ENCODE data around the gene PTPRU.

Gene PTPRU

DNA sequence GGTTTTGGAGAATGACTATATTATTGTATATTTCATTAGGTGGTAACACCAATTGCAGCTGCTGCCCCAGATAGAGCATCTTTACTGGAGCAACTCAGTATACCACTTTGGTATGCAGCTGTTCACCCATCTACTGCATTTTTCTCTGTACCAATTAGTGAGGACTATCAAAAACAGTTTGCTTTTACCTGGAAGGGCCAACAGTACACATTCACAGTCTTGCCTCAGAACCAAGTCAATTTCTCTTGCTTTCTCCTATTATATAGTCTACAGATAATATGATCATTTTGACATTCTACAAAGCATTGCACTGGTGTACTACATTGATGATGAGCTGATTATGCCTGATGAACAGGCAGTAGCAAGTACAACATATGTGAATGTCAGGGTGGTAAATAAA, 99.3 kb downstream of the PTPRU start:
- no peak for DNase-seq (ENCODE audit: low spot score)

DNA sequence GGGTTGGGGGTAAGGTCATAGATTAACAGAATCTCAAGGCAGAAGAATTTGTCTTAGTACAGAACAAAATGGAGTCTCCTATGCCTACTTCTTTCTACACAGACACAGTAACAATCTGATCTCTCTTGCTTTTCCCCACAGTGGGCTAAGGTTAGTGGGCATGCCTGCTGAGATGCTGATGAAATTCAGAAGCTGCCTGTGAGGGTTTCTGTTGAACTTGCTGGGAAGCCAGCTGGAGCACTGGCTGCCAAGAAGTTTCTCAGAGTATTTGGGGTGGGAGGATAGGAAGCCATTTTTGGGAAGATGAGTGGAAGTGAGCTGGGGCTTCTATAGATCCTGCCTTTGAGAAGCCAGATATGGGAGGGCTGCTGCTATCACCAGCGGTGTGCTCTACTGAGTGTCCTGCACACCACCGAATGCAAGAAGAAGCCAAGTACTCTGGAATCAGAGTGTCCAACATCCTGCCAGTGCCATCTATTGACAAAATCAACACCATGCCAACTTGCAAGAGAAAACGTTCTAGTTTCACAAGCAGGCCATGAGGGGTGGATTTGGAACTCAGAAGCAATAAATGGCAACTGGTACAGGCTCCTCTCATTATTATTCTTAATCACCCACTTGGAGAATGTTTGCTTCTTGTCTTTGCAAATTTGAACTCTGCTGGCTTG, 102.7 kb downstream of the PTPRU start:
- no peak for DNase-seq (ENCODE audit: low spot score)

DNA sequence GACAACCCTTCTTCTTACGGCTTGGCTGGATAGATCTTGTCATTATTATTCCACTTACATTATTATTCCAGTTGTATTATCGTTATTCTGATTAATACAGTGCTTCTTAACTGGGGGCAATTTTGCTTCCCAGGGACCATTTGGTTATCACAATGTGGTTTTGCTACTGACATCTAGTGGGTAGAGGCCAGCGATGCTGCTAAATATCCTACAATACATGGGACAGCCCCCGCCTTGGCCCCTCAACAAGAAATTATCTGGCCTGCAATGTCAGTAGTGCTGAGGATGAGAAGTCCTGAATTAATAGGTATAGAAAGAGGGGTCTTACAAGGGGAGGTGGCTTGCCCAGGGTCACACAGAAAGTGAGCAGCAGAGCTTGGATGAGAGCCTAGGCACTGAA, 105.6 kb downstream of the PTPRU start:
- no peak for DNase-seq (ENCODE audit: low spot score)

DNA sequence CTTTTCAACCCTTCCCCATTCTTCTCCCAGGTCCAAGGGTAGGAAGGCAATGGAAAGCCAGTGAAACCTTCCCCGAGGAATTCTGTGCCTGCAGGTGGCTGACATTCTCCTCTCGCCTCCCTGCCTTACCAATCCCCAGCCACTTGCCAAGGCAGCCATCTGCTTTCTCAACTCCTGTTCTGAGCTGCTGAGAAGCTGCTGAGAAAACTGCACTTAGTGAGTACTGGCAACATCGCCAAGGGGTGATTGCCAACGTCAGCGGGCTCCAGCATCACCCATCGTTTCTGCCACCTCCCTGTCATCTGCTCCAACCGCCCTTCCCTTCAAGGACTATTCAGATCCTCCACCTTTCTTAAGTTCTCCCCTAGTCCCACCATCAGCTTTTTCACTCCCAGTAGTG, 106.0 kb downstream of the PTPRU start:
- no peak for DNase-seq (ENCODE audit: low spot score)

DNA sequence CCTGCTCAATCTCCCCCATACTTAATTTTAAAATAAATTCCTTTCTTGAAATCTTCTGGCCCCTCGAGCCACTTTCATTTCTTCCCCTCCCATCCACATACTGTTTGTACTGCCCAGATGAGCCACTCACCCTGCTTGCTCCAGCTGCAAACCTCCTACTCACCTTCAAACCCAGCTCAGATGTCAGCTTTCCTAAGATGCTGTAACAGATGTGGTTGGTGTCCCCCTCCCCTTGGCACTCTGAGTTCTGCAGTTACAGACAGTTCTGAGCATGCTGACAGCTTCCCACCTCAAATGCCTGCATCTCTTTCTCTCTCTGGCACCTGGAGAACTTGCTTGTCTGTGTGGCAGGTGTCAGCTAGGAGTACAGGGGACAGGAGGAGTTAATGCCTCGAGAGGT, 106.7 kb downstream of the PTPRU start:
- no peak for DNase-seq (ENCODE audit: low spot score)

DNA sequence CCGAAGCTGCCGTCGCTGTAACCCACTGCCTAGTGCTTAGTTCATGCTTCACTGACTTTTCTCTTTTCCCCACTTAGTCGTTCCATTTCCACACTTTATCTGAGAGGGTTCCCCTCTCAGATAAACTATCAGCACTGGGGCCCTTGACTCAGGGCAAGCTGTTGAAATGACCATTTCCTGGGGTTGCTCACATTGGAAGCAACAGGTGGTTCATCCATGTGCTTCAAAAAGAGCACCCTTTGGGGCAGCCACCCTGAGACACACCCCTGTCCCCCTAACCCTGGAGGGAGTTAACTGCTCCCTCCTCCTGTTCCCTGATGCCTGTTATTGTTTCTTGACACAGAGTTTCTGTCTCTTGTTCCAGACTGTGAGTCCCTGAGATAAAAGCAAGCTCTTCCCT, 107.2 kb downstream of the PTPRU start:
- no peak for DNase-seq (ENCODE audit: low spot score)

DNA sequence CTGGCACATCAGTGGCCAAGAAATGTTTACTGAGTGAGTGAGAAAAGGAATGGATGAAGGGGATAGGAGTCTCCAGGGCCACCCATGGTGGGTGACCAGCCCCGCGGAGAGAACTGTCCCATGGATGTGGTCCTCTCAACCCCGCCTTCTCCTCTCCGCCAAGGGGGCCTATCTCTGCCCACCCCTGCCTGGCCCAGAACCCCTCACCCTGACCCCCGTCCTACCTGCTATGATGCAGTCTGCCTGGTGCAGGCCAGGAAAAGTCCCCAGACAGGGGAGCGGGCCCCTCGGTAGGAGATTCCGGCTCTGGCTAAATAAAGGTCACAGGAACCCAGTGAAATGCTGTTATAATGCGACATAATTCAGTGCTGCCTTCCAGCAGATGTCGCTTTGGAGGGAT, 107.6 kb downstream of the PTPRU start:
- DNase-seq (ENCODE audit: low spot score): no peak

DNA sequence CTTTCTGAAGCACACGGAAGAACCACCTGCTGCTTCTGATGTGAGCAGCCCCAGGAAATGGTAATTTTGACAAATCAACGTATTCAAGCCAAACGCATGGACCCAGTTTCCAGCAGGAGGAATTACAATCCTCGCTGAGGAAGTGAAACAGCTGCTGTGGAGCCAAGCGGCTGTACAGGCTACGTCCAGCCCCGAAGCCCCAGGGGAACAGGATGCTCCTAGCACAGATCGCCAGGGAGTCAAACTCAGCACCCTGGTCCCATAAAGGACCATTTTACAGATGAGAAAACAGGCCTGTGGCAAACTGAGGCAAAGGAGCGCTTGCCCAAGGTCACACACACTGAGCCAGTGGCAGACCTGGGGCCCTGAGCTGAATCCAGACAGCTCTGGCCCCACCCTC, 108.0 kb downstream of the PTPRU start:
- no peak for DNase-seq (ENCODE audit: low spot score)

DNA sequence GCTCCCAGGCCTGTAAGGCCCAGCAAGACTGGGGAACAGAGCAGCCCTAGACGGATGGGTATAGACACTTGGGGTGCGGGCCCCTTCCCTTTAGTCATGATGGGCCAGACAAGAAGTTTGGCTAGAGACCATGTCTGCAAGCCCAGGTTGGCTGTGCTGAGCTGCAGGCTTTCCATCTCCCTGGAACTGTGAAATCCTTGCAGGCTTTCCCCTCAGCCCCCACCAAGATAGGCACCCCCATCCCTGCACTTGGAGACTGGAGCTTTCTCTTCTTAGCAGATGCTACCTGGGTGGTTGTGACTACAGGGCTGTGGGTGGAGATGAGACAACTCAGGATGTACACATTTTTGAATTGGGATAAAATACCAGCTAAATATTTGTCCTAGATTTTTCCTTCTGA, 110.3 kb downstream of the PTPRU start:
- DNase-seq (ENCODE audit: low spot score): no peak

DNA sequence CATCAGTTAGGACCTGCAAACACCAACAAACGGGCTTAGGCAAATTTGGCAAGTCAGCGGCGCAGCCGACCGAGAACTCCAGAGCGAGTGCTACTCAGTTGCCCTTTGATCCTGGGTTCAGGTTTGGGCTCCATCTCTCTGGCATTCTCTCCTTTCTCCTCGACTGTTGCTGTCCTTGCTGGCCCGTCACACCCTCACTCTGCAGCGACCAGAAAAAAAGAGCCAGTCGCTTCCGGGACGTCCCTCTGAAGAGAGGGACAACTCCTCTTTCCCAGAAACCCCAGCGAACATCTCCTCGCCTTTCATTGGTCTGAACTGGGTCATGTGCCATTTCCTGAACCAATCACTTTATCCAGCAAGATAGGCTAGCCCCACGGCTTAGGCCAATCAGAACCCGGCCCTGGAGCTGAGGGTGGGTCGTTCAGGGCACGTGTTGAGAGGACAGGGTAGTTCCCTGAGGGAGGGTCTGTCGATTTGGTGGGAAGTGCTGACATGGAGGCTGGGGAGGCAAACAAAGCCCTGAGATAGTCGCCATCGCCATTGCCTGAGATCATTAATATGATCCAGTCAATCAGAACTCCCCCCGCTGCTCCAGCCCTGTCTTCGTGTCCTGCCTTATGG, 113.7 kb downstream of the PTPRU start:
- no peak for DNase-seq (ENCODE audit: low spot score)

DNA sequence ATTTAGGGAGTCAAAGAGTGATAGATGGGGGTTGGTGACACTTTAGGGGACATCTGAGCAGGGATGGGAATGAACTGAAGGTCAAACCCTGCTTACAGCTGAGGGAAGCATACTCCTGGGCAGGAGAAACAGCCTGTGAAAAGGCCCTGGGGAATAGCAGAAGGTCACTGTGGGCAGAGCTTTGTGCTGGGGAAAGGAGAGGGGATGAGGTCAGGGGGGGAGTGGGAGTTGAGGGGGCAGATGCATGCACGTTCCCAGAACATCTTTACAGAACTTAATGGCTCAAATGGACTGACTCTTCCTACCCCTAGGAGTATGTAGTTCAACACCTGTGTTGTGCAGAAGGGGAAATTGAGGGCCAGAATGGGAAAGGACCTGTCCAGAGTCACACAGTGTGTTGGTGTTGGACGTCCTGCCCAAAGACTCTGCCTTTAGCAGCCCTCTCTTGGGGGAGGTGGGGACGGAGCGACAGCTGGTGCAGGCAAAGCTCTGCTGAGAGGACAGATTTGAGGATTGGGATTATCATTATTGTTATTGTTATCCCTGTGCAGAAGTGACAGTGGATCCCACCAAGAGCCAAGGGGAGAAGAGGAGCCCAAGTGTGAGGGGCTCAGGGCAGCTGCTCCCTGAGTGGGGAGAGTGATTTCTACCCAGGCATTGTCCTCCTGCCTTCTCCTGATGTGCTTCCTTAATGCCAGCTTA, 116.5 kb downstream of the PTPRU start:
- no peak for DNase-seq (ENCODE audit: low spot score)

DNA sequence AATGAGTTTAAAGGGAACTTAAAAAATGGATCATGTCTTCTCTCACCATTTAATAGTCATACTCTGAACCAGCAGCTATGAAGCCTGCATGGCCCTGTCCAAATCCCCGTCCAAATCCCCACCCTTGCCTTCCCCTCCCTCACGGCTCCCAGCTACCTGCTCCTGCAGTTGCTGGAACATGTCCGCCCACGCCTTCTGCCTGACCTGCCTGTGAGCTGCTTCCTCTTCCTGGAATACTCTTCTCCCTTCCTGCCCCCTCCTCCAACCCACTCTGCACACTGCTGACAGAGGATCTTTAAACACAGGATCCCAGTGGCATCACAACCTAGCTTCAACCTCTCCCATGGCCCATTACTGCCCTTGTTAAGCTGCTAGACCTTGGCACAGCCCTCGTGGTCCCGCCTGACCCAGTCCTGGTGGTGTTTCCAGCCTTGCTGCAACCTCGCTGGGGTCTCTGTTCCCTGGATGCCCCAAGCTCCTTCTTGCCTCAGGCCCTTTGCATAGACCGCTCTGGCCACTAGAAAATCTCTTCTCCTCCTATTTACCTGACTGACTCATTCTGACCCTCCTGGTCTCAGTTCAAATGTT, 118.3 kb downstream of the PTPRU start:
- DNase-seq (ENCODE audit: low spot score): no peak

DNA sequence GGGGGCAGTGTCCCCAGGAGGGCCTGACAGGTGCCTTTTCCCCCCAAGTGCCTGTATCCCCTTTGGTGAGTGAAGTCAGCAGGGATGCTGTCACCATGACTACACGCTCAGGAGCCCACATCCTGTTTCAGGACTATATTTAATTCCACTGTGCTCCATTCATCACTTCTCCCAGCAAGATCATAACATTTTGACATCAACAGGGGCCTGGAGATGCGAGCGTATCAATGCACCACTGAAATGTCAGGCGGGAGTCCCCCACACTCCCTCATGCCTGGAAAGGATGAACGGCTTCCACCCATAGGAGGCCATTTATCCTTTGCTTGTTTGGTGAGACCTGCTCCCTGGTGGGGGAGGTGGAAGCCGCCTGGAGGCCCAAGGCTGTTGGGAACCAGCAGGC, 119.1 kb downstream of the PTPRU start:
- DNase-seq (ENCODE audit: low spot score): no peak

DNA sequence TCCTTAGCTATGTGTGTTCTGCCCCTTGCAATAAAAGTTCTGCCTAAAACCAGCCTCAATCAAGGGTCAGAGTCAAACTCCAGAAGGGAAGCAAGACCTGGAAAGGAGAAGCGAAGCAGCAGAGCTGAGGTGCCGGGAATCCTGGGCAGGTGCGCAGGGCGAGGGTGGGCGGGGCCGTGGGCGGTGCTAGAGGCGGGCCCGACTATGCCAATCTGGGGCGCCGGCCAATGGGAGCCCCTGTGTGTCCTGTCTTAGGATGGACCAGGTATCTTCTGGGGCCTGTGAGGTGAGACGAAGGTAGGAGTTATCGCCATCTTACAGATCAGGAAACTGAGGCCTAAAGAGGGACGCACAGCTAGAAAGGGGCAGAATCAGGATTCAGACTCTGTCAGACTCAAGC, 120.3 kb downstream of the PTPRU start:
- no peak for DNase-seq (ENCODE audit: low spot score)

DNA sequence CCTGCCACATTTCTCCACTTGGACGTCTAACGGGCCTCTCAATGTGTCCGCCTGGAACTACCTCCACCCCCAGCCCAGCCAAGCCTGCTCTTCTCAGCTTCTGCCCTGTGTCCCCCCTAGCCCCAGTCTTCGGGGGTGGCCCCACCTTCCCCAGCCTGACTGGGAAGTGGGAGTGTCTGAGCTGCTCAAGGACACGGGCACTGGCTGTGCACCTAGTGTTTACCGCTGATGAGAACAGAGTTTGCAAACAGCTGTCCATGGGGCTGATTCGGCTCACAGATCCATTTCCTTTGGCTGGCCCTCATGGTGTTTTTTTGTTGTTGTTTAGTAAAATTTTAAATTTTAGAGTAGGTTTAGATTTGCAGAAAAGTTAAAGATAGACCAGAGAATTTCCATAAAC, 121.1 kb downstream of the PTPRU start:
- no peak for DNase-seq (ENCODE audit: low spot score)

DNA sequence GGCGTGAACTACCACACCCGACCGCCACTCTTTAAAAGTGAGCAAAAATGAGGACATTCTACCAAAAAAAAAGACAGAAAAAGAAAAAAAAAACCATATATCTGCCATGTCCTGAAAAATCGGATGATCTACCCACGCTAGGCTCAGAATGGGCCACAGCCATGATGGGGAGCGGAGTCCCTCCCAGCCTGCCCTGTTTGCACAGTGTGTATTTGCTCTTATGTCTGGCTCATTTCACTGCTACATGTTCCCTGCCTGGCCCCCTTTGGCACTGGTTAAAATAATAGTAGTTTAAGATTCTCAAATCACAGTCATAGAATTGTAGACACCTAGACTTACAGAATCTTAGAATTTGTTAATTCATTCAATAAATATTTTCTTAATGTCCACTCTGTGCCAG, 121.9 kb downstream of the PTPRU start:
- DNase-seq (ENCODE audit: low spot score): no peak

DNA sequence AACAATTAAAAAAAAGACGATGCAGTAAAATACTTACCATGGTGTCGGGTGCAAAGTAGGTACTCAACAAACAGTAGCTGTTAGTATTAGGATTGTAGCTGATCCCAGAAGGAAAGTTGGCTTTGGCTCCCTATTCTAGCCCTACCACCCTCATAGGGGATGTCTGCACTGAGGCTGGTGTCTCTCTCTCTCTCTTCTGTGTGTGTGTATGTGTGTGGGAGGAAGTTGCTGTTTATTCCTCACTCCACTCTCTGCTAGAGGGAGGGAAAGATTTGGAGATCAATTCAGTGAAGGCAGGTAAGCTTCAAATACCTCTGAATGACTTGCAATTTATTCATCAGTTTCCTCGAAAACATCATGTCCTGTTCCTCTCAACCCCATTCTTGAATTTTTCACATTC, 124.4 kb downstream of the PTPRU start:
- DNase-seq (ENCODE audit: low spot score): no peak

DNA sequence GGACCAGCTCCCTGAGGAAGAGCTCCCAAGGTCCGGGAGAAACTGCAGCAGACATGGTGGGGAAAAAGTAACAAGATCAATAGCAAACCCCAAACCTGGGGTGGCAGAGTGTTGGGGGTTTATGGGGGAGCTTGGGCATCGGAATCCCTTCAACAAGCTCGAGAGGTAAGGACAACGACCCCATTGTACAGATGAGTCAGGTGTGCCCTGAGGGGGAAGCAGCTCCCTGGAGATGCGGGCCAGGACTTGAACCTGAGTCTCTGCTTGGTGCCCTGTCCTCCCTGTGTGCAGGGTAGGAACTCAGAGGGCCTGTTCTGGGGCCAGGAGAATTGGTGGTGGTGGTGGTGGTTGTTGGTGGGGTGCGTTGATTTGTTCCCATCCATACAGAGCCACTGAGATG, 125.4 kb downstream of the PTPRU start:
- no peak for DNase-seq (ENCODE audit: low spot score)

DNA sequence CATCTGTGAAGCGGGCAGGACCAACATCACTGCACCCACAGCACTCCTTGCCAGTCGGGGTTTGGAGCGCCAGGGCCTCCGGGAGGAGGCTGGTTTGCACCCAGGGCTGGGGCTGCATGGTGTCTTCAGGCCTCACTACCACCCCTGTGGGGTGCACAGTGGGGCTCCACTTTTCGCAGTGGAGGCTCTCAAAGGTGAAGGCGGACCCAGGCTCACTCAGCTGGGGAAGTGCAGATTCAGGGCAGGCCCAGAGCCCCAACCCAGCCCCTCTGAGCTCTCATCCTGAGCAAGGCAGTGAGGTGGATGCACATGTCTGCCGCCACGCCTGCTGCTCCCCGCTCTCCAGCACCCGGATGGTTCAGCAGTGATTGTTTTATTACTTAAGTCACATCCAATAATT, 125.8 kb downstream of the PTPRU start:
- no peak for DNase-seq (ENCODE audit: low spot score)

DNA sequence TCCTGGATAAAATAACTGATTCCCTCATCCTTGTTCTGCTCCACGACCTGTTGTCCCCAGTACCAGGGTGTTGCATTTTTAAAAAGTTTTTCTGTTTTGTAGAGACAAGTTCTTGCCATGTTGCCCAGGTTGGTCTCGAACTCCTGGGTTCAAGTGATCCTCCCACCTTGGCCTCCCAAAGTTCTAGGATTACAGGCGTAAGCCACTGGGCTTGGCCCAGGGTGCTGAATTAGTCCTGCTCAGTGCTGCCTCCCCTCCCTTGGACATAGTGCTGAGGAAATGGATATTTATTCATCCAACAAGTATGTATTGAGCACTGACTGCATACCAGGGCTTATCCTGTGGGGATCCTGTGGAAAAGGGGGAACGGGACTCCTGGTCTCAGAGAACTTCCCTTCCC, 126.4 kb downstream of the PTPRU start:
- no peak for DNase-seq (ENCODE audit: low spot score)

DNA sequence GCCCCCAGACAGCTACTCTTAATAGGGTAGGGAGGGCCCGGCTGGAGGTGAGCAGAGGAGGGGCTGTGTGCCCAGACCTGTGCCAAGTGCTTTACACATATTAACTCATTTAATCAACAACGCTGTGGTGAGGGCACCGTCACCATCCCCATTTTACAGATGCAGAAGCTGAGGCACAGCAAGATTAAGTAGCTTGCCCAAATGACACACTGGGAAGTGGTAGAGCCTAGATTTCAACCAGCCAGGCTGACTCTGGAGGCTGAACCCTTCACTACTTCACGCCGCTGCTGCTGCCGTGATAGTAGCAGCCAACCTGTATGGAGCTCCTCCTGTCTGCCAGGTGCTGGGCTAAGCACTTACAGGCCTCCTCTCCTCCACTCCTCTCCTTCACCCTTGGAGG, 127.2 kb downstream of the PTPRU start:
- no peak for DNase-seq (ENCODE audit: low spot score)

DNA sequence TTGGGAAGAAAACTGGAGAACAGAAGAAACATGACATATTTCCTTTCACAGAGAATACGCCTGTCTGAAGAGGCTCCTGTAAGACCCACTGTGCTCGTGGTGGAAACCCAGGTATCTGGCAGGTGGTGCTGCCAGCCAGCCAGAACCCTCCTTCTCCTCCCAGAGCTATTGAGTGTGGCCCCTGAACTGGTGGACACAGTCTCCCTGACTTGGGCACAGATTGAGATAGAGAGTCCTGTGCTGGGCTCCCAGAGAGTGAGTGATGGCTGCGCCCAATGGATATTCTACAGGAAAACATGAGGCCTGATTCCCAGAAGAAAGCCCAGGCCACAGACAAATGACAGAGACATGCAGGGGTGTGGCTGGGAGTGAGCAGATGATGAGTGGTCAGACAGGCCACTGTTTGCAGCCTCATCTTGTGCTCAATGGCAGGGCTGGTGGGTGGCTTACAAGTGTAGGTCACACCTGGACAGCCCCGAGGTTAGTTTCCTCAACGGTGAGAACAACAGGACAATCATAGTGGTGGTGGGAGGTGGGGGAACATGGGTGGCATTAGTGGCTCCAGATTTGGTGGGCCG, 127.9 kb downstream of the PTPRU start:
- DNase-seq (ENCODE audit: low spot score): no peak
